Right ventricle myocardium inferior (tissue), 1 donor: Measurements from ENCODE around the gene RCAN2. TPM values are rescaled to one million over a fixed set of nuclear protein-coding genes. Genes with fewer than 3 reads are reported as not detected.
"Not testable (repeated sequence)": the region's sequence is repeated elsewhere in the genome, so short reads cannot be mapped to it uniquely, and the experiment has no call there.

Experiments
- ATAC-seq: fragments of 200-7000 bp; cut with Tn5 transposase; one replicate; pipeline ENCODE4 v1.9.1; 2020; ENCODE audit warnings: mild to moderate bottlenecking, moderate library complexity
- DNase-seq: peaks from one replicate; pipeline ENCODE4 v3.0.0; 2021; ENCODE audit errors: missing footprints
- intact Hi-C: fragments of 100-400 bp; cut with DNase I; formaldehyde crosslinking; loops from one replicate; pipeline ENCODE4 v1.11.0; 2022
- total RNA-seq: library from RNA; stranded (reverse); fragmentation: NEBNext Ultra II Directional; extraction: Animal tissue kit (Norgen Biotek cat#: 25700); gene quantifications from one replicate; pipeline ENCODE4 v1.2.1, GENCODE V29; 2021
- donor health status: DM: no; HTN: yes; CAD: no; lungs with severe emphysema.

Gene RCAN2
- total RNA-seq, 1 donor from 2014 or later, result 273 TPM

DNA sequence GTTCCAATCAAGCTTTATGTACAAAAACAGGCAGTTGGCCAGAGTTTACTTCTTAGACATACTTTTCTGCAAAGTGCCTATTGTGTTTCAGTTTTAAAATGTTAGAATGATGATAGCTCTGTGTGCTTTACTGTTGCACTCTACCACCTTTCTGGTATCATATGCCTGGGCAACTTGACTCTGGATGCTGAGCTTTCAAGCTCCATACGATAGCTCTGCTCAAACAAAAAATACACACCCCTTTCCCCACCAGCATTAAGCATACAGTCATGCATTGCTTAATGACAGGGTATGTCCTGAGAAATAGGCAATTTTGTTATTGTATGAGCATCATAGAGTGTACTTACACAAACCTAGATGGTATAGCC, 123.1 kb downstream of the RCAN2 start:
- ATAC-seq, result no peak
- DNase-seq, result no peak
- intact Hi-C loops, result no loop called here

DNA sequence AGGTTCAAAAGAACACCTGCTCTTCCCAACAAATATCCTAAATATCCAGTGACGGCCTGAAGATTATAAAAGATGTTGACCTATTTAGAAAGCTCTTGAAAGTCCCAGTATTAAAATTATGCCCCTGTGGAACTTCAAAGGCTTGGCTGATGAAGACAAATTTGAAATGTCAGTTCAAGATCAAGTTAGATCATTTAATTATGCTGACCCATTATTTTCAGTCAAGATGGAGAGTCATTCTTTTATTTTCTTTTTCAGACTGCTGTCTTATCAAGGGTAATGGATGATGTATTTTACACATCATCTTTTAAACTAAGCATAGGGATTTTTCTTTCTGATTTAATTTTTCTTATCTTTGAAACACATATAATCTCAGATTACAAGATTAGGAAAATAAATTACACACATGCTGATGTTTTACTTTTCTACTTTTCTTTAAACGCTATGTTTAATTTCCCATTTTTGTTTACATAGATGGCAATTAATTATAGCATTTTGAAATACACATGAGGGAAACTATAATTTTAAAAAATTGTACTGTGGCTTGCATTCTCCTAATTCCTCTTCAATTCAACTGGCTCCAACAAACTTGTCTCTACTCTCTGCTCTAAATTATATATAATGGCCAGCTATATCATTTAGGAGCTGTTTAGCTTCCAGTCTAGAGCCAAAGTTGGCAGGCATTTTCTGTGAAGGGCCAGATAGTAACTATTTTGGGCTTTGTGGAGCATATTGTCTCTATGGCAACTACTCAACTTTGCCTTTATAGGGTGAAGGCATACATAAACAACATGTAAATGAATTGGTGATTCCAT, 123.7 kb downstream of the RCAN2 start:
- no peak for DNase-seq
- ATAC-seq, result no peak
- intact Hi-C loops, result no loop called here

DNA sequence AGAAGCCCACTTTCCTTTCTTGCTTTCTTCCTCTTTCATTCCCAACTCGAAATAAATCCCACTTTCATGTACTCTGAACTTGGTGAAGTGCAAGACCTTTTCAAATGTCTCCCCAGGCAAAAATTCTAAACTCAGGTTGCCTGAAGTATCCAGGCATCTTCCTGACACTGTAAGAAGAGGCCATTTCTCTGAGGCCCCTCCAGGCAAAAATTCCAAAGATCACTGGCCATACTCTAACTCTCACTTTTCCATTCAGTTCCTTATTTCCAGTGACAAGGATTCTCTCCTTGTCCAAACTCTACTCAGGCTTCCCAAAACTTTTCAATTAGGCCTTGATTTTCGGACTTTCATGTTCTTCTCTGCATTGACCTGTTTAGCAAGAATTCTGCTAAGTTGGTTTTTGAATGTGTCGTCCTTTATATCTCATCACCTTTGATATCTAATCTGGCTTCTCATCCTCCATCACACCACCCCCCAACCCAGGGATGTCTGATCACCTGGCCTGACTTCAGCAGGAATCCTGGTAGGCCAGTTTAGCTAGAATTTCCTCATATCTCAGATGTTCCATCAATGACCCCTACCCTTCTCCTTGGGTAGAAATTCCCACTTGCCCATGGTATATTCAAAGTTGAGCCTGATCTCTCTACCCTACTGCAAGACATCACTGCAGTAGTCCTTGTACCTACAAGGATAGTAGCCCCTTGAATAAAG, 124.9 kb downstream of the RCAN2 start:
- intact Hi-C loops, result no loop called here
- DNase-seq (no peak), ATAC-seq (no peak)

- no peak for DNase-seq
- no peak for ATAC-seq
- intact Hi-C loops, result no loop called here
Measured at GRCh38 chr6:46357591-46357990, 133.7 kb downstream of the RCAN2 start.

DNA sequence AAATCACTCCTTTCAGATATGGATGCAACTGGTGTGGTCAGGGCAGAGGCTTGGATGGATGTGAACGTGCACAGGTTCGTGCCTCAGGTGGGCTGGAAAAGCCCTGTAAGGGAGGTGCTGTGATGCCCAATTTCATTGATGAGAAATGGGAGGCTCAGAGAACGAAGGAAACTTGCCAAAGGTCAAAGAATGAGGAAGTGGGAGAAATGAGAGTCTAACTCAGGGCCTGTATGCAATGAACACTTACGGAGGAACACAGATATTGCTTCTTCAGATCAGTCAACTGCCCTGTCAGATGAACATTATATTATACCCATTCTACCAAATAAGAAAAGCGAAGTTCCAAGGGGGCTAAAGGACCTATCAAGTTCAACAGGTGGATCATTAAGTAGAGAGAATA, 134.7 kb downstream of the RCAN2 start:
- no peak for DNase-seq
- no peak for ATAC-seq
- intact Hi-C loops, result no loop called here

- ATAC-seq (no peak), DNase-seq (no peak)
- intact Hi-C loops, result no loop called here
Measured at GRCh38 chr6:46353528-46353927, 137.7 kb downstream of the RCAN2 start.

GRCh38 chr6:46352541-46353268, 138.5 kb downstream of the RCAN2 start:
- intact Hi-C loops, result no loop called here
- no peak for DNase-seq
- peak; percentile 30 for ATAC-seq

GRCh38 chr6:46350714-46351113, 140.5 kb downstream of the RCAN2 start:
- intact Hi-C loops, result no loop called here
- ATAC-seq (no peak), DNase-seq (no peak)

- intact Hi-C loops, result no loop called here
- no peak for ATAC-seq
- DNase-seq, result no peak
Measured at GRCh38 chr6:46347669-46348068, 143.6 kb downstream of the RCAN2 start.

- no peak for DNase-seq
- intact Hi-C loops, result no loop called here
- ATAC-seq, result no peak
Measured at GRCh38 chr6:46340246-46340645, 151.0 kb downstream of the RCAN2 start.

- intact Hi-C loops, result no loop called here
- DNase-seq, result no peak
- ATAC-seq, result no peak
Measured at GRCh38 chr6:46338131-46338530, 153.1 kb downstream of the RCAN2 start.

DNA sequence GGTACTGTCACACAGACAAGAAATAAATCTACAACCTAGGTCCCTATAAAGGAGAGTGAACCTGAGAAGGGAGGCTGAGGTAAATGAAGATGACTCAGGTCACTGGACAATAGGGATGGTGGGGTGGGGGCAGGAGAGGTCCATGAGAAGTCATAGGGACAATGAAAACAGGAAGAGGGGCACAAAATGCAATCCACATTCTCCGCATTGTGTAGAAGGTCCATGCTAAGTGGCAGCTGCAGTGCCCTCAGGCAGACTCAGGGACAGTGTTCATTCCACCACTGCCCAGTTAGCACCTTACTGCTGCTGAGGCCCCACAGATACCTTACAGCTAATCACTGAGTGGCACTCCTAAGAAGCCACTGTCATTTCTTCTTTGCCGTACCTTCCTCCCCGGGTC, 156.8 kb downstream of the RCAN2 start:
- ATAC-seq, result no peak
- intact Hi-C loops, result no loop called here
- DNase-seq, result no peak

GRCh38 chr6:46333481-46333880, 157.8 kb downstream of the RCAN2 start:
- no peak for DNase-seq
- no peak for ATAC-seq
- intact Hi-C loops, result no loop called here

GRCh38 chr6:46332448-46332847, 158.8 kb downstream of the RCAN2 start:
- ATAC-seq, intact Hi-C loops, DNase-seq: not testable (repeated sequence)

DNA sequence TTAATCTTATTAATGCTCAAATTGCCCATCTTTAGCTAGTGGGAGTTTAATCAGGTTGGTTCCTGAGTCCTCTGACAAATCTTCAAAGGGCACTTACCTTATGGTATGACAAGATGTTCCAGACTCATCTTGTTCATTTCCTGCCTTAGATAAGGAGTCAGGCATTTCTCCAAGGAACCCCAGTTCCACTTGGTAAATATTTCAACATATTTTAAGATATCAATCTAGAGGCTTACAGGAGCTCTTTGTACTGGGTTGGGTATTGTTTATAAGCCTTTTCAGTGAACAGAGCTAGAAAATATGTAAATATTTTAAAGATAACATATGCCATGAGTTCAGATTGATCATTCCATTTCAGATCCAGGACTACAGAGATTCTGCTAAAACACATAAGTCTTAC, 159.8 kb downstream of the RCAN2 start:
- DNase-seq (no peak), ATAC-seq (no peak)
- intact Hi-C loops, result no loop called here

- ATAC-seq (peak; percentile 77), DNase-seq (no peak)
- intact Hi-C loops, result no loop called here
Measured at GRCh38 chr6:46329568-46329967, 161.7 kb downstream of the RCAN2 start.

- DNase-seq, result peak; percentile 13
- intact Hi-C loops, result no loop called here
- no peak for ATAC-seq
Measured at GRCh38 chr6:46327779-46328178, 163.5 kb downstream of the RCAN2 start.

DNA sequence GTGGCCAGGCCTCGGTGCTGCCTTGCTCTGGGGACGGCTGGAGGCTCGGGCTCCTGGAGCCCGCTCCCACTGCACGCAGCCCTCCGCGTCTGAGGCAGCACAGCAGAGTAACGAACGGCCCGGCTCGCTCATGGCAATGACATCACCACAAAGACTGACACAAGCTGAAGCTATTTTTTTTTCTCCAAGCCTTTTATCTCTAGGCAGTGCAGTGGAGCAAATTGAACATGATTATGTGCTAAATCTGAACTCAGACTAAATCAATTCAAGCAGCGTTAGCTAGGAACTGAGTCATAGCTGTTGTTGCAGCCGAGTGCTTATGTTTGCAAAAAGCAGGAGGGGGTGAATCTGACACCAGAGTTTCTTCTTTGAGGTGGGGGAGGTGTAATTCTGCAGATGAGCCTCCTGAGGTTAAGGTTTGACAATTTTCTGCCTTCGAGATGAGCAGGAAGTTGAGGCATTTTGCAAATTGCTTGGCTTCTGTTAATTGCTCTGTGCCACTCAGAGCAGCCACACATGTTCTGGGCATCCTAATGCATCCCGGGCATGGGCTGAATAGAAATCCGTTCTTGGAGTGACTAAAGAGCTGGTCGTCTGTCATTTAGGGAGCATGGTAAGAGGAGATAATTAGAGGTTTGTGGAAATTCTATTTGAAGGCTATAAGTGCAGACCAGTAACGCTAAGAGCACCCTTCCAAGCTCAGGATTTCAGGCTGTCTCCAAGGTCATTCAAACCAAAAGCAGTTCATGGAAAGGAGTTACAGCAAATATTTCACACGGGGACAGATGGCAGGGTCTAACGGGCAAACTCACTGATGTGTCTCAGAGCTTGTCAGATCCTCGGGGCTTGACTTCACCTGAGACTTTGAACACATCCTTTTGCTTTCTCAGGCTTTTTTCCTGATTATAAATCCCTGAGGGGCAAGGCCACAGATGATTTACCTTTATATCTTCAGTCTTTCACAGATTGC, 165.4 kb downstream of the RCAN2 start:
- DNase-seq (peak; percentile 54), ATAC-seq (peak; percentile 27)
- intact Hi-C loops, result no loop called here

- intact Hi-C loops, result no loop called here
- no peak for ATAC-seq
Measured at GRCh38 chr6:46324706-46325105, 166.5 kb downstream of the RCAN2 start.

More at GRCh38 chr6:46324706-46325105, 166.5 kb downstream of the RCAN2 start:
- no peak for DNase-seq
